ENCODE measurements around the gene PTPRD.

The PTPRD gene

DNA sequence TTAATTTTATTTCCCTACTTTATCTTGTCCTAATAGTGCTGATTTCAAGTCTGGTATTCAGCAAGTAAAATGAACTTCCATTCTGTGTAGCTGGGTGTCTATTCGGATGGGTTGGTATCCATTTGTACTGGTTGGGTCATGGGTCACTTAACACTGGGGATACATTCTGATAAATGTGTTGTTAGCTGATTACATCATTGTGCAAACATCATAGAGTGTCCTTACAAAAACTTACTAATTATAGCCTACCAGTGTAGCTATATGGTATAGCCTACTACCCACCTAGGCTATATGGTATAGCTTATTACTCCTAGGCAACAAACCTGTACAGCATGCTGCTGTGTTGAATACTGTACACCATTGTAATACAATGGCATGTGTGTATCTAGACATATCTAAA is 1439.5 kb downstream of the PTPRD start:
- Histone ChIP-seq H4K20me1 (ENCODE audit: low read depth, low read length) (no peaks in the 10 kb centered on the region), H2AFZ (ENCODE audit: low read depth, low read length, severe bottlenecking) (no peak overlapping the region), H3K27me3 (ENCODE audit: low read length) (no peaks in the 10 kb centered on the region), H3F3A (ENCODE audit: insufficient read depth) (no peaks in the 10 kb centered on the region), H3K9ac (ENCODE audit: low read length) (no peak overlapping the region), H3K79me2 (ENCODE audit: insufficient read depth, low read length) (no peaks in the 10 kb centered on the region), H3K4me3 (ENCODE audit: insufficient read depth, low read length, poor library complexity, severe bottlenecking) (no peak overlapping the region), H3K9me3 (ENCODE audit: insufficient read depth, low read length) (no peaks in the 10 kb centered on the region), H3K4me2 (ENCODE audit: low read depth, low read length, poor library complexity, severe bottlenecking) (no peak overlapping the region), H3K27ac (ENCODE audit: low read depth, low read length) (no peak overlapping the region), H3K36me3 (ENCODE audit: low read length) (no peaks in the 10 kb centered on the region), H3K9me2 (replicated peaks; ENCODE audit: insufficient read depth, low read length) (no peaks in the 10 kb centered on the region)
- TF ChIP-seq EZH2phosphoT487 (conservative IDR thresholded peaks at IDR 0.05; ENCODE audit: low read length) = no peak
- TF ChIP-seq, protein P1, sequence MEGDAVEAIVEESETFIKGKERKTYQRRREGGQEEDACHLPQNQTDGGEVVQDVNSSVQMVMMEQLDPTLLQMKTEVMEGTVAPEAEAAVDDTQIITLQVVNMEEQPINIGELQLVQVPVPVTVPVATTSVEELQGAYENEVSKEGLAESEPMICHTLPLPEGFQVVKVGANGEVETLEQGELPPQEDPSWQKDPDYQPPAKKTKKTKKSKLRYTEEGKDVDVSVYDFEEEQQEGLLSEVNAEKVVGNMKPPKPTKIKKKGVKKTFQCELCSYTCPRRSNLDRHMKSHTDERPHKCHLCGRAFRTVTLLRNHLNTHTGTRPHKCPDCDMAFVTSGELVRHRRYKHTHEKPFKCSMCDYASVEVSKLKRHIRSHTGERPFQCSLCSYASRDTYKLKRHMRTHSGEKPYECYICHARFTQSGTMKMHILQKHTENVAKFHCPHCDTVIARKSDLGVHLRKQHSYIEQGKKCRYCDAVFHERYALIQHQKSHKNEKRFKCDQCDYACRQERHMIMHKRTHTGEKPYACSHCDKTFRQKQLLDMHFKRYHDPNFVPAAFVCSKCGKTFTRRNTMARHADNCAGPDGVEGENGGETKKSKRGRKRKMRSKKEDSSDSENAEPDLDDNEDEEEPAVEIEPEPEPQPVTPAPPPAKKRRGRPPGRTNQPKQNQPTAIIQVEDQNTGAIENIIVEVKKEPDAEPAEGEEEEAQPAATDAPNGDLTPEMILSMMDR (IDR thresholded peaks at IDR 0.05; ENCODE audit: insufficient read depth, low read length, poor library complexity, severe bottlenecking) = no peak

DNA sequence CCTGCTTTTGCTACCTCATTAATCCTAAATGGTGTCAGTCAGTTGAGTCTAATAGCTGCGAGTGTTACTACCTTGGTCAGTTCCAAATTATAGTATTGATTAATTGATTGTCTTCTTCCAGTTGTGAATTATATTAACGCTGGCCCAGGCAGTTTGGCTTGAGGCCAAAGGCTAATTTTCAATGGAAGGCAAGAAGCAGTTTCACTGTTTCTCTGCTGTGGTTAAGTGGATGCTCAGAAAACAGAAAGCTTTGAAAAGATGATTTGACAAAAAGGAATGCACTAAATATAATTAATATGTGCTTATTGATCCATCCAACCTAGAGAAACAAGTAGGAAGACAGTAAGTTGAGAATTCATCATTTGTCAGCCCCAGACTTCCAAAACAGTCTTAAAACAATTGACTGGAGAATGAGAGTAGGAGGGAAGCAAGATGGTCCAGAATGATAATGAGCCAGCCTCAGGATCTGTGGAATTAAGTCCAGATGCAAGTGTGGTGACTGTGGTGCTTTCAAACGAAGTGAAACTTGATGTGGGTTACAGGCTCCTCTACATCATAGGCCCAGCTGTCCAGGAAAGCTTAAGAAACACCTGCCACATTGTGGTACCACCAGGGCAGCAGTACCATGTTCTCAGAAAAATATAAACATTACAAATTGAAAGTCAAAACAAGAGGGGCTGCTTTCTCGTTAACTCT is 1442.2 kb downstream of the PTPRD start:
- TF ChIP-seq, protein P1 (IDR thresholded peaks at IDR 0.05; ENCODE audit: insufficient read depth, low read length, poor library complexity, severe bottlenecking) = no peak
- no peak for TF ChIP-seq EZH2phosphoT487 (conservative IDR thresholded peaks at IDR 0.05; ENCODE audit: low read length)
- Histone ChIP-seq H3K9me3 (ENCODE audit: insufficient read depth, low read length) (no peaks in the 10 kb centered on the region), H3K9me2 (replicated peaks; ENCODE audit: insufficient read depth, low read length) (no peaks in the 10 kb centered on the region), H3F3A (ENCODE audit: insufficient read depth) (no peaks in the 10 kb centered on the region), H3K4me3 (ENCODE audit: insufficient read depth, low read length, poor library complexity, severe bottlenecking) (no peak overlapping the region), H3K4me2 (ENCODE audit: low read depth, low read length, poor library complexity, severe bottlenecking) (no peak overlapping the region), H3K36me3 (ENCODE audit: low read length) (no peaks in the 10 kb centered on the region), H3K27ac (ENCODE audit: low read depth, low read length) (no peak overlapping the region), H3K79me2 (ENCODE audit: insufficient read depth, low read length) (no peaks in the 10 kb centered on the region), H3K9ac (ENCODE audit: low read length) (no peak overlapping the region), H2AFZ (ENCODE audit: low read depth, low read length, severe bottlenecking) (no peak overlapping the region), H3K27me3 (ENCODE audit: low read length) (no peaks in the 10 kb centered on the region), H4K20me1 (ENCODE audit: low read depth, low read length) (no peaks in the 10 kb centered on the region)

DNA sequence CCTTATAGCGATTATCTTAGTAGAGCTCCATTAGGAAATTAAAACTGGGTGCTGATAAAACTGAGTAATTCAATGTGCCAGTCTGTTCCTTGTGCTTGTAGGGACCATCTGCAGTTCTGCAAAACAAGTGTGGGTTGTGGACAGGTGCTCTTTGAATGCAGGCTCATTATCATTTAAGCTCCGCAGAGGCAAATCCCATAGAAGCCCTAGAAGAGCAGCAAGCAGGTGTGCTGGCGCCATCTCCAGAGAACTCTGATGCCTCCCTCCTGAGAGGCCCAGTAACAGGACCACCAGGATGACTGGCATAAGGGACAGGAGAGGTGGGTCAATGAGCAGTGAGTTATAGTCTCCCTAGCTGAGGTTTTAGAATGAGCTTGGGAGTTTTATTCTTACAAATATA is 1470.8 kb downstream of the PTPRD start:
- no peak overlapping the region for H2AFZ ChIP-seq (ENCODE audit: low read depth, low read length, severe bottlenecking)
- no peak overlapping the region for H3K27ac ChIP-seq (ENCODE audit: low read depth, low read length)
- H3K9ac ChIP-seq (ENCODE audit: low read length) = no peak overlapping the region
- H3F3A ChIP-seq (ENCODE audit: insufficient read depth) = no peaks in the 10 kb centered on the region
- H3K79me2 ChIP-seq (ENCODE audit: insufficient read depth, low read length) = no peaks in the 10 kb centered on the region
- no peak for TF ChIP-seq EZH2phosphoT487 (conservative IDR thresholded peaks at IDR 0.05; ENCODE audit: low read length)
- TF ChIP-seq, protein P1 (IDR thresholded peaks at IDR 0.05; ENCODE audit: insufficient read depth, low read length, poor library complexity, severe bottlenecking) = no peak
- no peak overlapping the region for H3K4me3 ChIP-seq (ENCODE audit: insufficient read depth, low read length, poor library complexity, severe bottlenecking)
- H3K9me2 ChIP-seq (replicated peaks; ENCODE audit: insufficient read depth, low read length) = no peaks in the 10 kb centered on the region
- no peaks in the 10 kb centered on the region for H3K9me3 ChIP-seq (ENCODE audit: insufficient read depth, low read length)
- H3K4me2 ChIP-seq (ENCODE audit: low read depth, low read length, poor library complexity, severe bottlenecking) = no peak overlapping the region
- H4K20me1 ChIP-seq (ENCODE audit: low read depth, low read length) = no peaks in the 10 kb centered on the region
- no peaks in the 10 kb centered on the region for H3K27me3 ChIP-seq (ENCODE audit: low read length)
- no peaks in the 10 kb centered on the region for H3K36me3 ChIP-seq (ENCODE audit: low read length)
